HG03159 (cell line): ENCODE results near the gene AP2A2.

ENCODE experiments used
- ATAC-seq: cut with Tn5 transposase; IDR thresholded peaks from one replicate; pipeline ENCODE4 v1.9.1; 2021; ENCODE audit warnings: mild to moderate bottlenecking, moderate library complexity; ENCODE audit not compliant: unreplicated experiment

AP2A2 gene

GRCh38 chr11:1038921-1039320 is 113.3 kb downstream of the AP2A2 start:
- no peak for ATAC-seq

GRCh38 chr11:1039481-1040427 is 114.1 kb downstream of the AP2A2 start:
- no peak for ATAC-seq

- no peak for ATAC-seq
Observed at GRCh38 chr11:1040428-1041148, 114.9 kb downstream of the AP2A2 start.

- no peak for ATAC-seq
Observed at GRCh38 chr11:1041149-1041467, 115.4 kb downstream of the AP2A2 start.

- ATAC-seq = no peak
Observed at GRCh38 chr11:1041471-1041870, 115.8 kb downstream of the AP2A2 start.

- ATAC-seq = no peak
Observed at GRCh38 chr11:1041936-1042608, 116.4 kb downstream of the AP2A2 start.

GRCh38 chr11:1042626-1043562 is 117.2 kb downstream of the AP2A2 start:
- no peak for ATAC-seq

GRCh38 chr11:1043563-1044096 is 118.0 kb downstream of the AP2A2 start:
- no peak for ATAC-seq

- no peak for ATAC-seq
Observed at GRCh38 chr11:1044160-1044559, 118.5 kb downstream of the AP2A2 start.

- ATAC-seq = no peak
Observed at GRCh38 chr11:1047595-1048156, 122.0 kb downstream of the AP2A2 start.

GRCh38 chr11:1048375-1049070 is 122.9 kb downstream of the AP2A2 start:
- no peak for ATAC-seq

- no peak for ATAC-seq
Observed at GRCh38 chr11:1049071-1049405, 123.4 kb downstream of the AP2A2 start.

- no peak for ATAC-seq
Observed at GRCh38 chr11:1049431-1049891, 123.8 kb downstream of the AP2A2 start.

GRCh38 chr11:1049911-1050580 is 124.4 kb downstream of the AP2A2 start:
- no peak for ATAC-seq

- peak; percentile 87 for ATAC-seq
Observed at GRCh38 chr11:1050581-1051355, 125.1 kb downstream of the AP2A2 start.

GRCh38 chr11:1051356-1052132 is 125.9 kb downstream of the AP2A2 start:
- ATAC-seq = peak; percentile 10
